Measurements from ENCODE around the gene MVK.
"Not testable (repeated sequence)": the region's sequence is repeated elsewhere in the genome, so short reads cannot be mapped to it uniquely, and the experiment has no call there.

The MVK gene

GRCh38 chr12:109589240-109589590 is 15.6 kb downstream of the MVK start:
- no peak for DNase-seq (ENCODE audit: low read depth, low spot score)

DNA sequence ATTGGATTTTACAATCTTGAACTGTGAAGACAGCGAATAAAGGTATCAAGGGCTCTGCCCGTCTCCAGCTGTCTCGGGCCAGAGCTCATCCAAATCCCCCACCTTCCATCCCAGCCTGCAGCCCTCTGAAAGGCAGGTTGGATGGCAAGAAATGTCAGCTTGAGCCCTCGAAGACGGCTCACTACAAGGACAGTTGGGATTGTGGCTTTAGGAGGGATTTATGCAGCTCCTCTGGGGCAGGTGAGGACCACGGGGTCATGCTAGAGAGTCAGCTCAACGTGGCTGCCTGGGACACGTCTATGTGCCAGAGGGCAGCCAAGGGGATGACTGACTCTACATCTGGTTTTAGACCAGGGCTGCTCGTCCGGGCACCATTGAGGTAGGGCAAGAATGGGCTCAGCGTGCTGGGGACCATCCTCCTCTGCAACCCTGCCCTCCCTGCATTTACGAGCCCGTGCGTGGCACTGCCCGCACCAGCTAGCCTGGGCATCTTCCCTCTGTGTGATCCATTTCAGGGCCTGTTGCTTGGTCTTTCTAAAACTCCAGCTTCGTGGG is 16.2 kb downstream of the MVK start:
- no peak for DNase-seq (ENCODE audit: low read depth, low spot score)

DNA sequence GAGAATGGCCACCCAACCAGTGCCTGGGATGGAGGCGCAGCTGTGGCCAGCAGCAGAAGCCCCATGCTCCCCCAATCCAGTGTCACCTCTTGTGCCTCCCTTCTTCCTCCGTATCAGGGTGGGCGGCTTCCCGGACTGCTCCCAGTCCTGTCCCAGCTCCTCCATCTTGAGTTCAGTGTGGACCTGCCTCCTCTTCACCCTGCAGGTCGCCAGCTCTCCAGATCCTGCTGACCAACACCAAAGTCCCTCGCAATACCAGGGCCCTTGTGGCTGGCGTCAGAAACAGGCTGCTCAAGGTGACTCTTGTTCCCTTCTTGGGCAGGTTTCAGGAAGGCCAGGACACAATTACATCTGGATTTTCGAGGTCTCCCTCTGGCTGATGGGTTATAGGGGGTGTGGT is 17.0 kb downstream of the MVK start:
- DNase-seq (ENCODE audit: low read depth, low spot score) = no peak

DNA sequence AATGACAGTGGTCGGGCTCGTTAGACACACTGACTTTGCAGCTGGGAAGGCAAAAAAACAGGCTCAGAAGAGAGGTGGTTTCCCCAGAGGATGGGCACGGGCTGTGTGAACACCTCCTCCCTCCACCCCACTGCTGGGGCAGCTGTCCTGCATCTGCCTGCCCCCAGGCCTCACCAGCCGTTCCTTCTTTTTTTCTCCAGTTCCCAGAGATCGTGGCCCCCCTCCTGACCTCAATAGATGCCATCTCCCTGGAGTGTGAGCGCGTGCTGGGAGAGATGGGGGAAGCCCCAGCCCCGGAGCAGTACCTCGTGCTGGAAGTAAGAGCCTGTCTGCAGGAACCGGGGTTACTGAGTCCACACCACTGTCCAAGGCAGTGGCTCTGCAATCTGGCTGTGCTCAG is 17.4 kb downstream of the MVK start:
- no peak for DNase-seq (ENCODE audit: low read depth, low spot score)

GRCh38 chr12:109592195-109592904 is 18.8 kb downstream of the MVK start:
- DNase-seq (ENCODE audit: low read depth, low spot score) = no peak

- no peak for DNase-seq (ENCODE audit: low read depth, low spot score)
Observed at GRCh38 chr12:109592905-109593272, 19.3 kb downstream of the MVK start.

DNA sequence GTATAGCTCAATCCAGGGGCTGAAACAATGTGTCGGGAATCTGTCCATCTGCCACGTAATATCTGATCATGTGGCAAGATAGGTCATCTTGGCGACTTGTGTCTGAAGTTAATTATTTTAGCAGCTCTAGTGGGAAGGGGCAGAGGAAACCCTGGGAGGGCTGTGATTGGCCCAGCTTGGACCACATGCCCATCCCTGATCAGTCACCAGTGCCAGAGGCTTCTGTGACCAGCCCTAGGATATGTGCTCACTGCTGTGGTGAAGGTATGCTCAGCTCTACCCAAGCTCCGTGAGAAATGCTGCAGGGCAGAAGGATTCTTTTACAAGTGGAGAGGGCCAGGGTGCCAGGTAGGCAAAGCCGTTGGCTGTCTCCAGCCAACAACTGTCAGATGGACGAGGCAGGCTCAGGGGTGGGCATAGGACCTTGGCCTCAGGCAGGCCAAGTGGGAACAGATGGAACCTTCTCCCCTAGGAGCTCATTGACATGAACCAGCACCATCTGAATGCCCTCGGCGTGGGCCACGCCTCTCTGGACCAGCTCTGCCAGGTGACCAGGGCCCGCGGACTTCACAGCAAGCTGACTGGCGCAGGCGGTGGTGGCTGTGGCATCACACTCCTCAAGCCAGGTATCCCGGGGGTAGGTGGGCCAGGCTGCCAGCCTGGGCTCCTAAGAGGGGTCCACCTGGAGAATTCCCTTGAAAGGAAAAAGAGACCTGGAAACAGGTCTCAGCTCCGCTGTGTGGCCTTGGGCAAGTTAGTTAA is 21.1 kb downstream of the MVK start:
- DNase-seq (ENCODE audit: low read depth, low spot score) = no peak

GRCh38 chr12:109595321-109595902 is 21.8 kb downstream of the MVK start:
- DNase-seq (ENCODE audit: low read depth, low spot score) = no peak

DNA sequence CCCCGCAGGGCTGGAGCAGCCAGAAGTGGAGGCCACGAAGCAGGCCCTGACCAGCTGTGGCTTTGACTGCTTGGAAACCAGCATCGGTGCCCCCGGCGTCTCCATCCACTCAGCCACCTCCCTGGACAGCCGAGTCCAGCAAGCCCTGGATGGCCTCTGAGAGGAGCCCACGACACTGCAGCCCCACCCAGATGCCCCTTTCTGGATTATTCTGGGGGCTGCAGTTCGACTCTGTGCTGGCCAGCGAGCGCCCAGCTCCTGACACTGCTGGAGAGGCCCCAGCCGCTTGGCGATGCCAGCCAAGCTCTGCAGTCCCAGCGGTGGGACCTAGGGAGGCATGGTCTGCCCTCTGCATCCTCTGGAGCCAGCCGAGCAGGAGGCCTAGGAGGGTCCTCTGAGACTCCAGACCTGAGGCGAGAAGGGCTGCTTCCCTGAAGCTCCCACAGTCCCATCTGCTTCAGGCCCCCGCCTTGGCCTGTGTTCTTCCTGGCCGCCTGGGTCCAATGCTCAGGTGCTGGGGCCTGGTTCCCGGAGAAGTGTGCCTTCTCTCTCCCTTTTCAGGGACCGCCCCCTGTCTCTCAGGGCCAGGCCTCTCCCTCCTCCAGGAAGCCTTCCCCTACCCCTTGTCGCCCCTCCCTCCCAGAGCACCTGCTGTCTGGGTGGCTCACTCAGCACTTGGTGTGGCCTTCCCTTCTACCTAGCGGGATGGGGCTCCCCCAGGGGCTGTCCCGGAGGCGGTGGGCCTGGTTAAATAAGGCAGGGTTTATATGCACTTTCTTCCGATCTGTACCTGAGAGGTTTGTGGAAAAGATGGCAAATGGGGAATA is 23.0 kb downstream of the MVK start:
- no peak for DNase-seq (ENCODE audit: low read depth, low spot score)

- DNase-seq (ENCODE audit: low read depth, low spot score) = no peak
Observed at GRCh38 chr12:109597414-109597794, 23.8 kb downstream of the MVK start.

DNA sequence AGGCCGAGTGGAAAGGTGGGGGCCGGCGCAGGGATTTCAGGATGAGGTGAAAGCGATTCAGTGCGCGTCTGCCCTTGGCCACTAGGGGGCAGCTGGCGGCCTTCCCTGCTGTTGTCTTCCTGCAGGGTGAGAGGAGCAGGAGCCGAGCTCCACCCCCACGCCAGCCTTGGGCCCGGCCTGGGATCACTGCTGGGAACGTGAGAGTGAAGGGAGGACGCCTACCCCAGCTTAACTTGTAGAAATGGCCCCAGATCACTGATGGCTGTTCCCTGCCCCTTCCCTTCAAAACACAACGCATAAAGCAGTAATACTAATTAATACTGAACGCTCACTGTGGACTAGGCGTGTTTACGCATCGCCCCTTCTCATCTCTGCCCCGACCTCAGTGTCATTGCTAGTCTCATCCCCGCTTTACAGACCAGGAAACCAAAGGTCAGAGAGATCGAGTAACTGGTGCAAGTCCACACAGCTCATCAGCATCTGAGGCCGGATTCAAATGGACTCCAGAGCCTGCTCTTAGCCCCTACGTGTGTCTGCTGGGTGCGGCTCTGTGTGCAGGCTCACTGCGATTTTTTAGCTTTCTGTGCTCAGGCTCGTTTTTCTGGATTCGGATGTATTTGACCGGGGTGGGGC is 24.3 kb downstream of the MVK start:
- peak; percentile 34 for DNase-seq (ENCODE audit: low read depth, low spot score)

DNA sequence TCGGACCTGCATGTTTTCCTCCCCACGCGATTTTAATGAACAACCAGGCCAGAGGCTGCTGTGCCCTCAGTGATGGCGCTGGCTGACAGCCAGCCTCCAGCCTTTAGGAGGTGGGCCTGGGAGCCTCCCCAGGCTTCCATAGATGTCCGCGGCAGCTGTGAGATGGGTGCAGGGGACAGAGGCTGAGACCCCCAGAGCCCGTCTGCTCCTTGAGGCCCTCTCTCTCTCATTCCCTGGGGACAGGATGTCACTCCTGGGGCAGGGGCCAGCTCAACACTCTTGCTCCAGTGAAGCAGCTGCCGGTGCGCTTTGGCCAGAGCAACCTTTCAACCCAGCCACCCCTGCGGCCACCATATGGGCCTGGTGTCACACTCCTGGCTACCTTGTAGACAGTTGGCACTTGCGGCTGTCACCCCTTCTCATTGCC is 24.8 kb downstream of the MVK start:
- no peak for DNase-seq (ENCODE audit: low read depth, low spot score)

DNA sequence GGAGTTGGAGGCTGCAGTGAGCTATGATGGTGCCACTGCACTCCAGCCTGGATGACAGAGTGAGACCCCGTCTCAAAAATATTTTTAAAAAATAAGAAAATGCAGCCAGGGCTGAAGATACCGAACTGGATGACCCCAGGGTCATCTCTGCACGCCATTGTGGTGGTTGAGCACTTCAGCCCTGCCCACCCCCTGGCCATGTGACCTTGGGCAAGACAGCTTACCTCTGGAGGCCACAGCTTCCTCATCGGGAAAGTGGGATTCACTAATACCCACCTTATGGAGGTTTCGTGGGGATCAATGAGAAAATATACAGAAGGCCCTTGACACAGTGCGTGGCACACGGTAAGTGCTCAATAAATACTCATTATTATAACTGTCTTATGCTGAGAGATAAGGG is 25.5 kb downstream of the MVK start:
- DNase-seq (ENCODE audit: low read depth, low spot score) = no peak

- DNase-seq (ENCODE audit: low read depth, low spot score) = no peak
Observed at GRCh38 chr12:109600481-109600880, 26.9 kb downstream of the MVK start.

DNA sequence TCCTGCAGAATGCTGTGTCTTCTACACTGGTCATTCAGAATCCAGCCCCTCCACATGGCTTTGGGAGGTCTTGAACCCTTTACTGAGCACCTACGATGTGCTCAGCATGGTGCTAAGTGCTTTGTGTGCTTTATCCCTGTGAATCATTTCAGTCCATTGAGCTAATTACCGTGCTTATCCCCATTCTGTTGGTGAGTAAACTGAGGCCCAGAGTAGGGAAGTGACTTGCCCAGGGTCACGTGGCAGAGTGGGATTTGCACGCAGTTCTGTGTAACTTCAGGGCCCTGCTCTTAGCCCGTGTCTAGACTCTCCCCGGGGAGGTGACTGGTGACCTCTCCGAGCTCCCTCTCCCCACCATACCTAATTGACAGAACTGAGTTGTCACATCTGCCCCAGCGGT is 27.4 kb downstream of the MVK start:
- no peak for DNase-seq (ENCODE audit: low read depth, low spot score)

- DNase-seq (ENCODE audit: low read depth, low spot score) = no peak
Observed at GRCh38 chr12:109601557-109601956, 28.0 kb downstream of the MVK start.

DNA sequence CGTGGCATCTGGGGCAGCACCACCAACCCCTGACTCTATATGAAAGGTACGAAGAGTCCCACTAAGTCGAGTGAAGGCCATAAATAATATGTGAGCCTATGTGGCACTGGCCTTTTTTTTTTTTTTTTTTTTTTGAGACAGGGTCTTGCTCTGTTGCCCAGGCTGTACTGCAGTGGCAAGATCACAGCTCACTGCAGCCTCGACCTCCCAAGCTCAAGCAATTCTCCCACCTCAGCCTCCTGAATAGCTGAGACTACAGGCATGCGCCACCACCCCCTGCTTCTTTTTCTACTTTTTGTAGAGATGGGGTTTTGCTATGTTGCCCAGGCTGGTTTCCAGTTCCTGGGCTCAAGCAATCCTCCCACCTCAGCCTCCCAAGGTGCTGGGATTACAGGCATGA is 28.5 kb downstream of the MVK start:
- not testable (repeated sequence) for DNase-seq (ENCODE audit: low read depth, low spot score)

DNA sequence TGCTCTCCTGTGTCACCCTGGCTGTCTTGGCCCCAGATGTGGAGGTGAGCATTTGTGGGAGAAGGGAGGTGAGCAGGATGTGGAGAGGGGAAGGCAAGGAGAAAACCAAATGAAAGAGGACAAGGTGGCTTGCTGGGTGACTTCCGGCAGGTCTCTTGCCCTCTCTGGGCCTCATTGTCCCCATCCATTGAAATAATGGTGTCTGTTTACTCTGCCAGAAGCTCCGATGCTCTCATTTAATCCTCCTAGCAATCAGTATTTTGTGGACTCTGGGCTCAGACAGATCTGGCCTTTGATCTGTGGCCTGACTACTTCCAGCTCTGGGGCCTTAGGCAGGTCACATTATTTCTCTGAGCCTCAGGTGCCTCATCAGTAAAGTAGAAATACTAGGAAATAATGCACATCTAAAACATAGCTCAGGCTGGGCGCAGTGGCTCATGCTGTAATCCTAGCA is 30.6 kb downstream of the MVK start:
- no peak for DNase-seq (ENCODE audit: low read depth, low spot score)

- no peak for DNase-seq (ENCODE audit: low read depth, low spot score)
Observed at GRCh38 chr12:109605016-109605415, 31.4 kb downstream of the MVK start.

GRCh38 chr12:109605599-109606228 is 32.1 kb downstream of the MVK start:
- DNase-seq (ENCODE audit: low read depth, low spot score) = no peak
